ENCODE measurements around the gene HSD17B2. TPM values are rescaled to one million over a fixed set of nuclear protein-coding genes. Genes with fewer than 3 reads are reported as not detected.

HSD17B2 gene
- total RNA-seq, 1 experiment from 2014 or later: 0.55 TPM

DNA sequence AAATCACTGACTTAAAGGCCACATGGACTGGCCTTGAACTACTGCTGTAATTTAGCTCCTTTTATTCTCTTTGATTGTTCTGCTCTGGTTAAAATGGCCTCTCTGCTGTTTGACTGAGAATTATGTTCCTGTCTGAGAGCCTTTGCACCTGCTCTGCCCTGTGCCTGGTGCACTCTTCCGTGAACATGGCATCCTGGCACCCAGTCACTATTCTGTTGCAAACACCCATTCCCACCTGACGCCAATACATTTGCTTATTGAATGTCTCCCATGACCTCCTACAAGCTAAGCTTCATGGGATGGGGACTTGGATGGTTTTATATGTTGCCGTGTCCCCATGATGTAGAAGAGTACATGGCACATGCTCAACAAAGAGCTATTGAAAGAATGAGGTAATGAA lies 20.1 kb downstream of the HSD17B2 start:
- Mint-ChIP-seq H3K4me1 (no peaks in the 10 kb centered on the region), H3K4me3 (no peak overlapping the region), H3K27ac (no peak overlapping the region), H3K36me3 (no peaks in the 10 kb centered on the region), H3K9me3 (no peaks in the 10 kb centered on the region), H3K27me3 (ENCODE audit: low read depth) (no peaks in the 10 kb centered on the region; the same call in 1 of the 2 replicates)
- no peak for DNase-seq (ENCODE audit: low spot score)
- ATAC-seq: no peak
- ChIA-PET POLR2A (no interaction called here), CTCF (no interaction called here)
- TF ChIP-seq, protein P1, sequence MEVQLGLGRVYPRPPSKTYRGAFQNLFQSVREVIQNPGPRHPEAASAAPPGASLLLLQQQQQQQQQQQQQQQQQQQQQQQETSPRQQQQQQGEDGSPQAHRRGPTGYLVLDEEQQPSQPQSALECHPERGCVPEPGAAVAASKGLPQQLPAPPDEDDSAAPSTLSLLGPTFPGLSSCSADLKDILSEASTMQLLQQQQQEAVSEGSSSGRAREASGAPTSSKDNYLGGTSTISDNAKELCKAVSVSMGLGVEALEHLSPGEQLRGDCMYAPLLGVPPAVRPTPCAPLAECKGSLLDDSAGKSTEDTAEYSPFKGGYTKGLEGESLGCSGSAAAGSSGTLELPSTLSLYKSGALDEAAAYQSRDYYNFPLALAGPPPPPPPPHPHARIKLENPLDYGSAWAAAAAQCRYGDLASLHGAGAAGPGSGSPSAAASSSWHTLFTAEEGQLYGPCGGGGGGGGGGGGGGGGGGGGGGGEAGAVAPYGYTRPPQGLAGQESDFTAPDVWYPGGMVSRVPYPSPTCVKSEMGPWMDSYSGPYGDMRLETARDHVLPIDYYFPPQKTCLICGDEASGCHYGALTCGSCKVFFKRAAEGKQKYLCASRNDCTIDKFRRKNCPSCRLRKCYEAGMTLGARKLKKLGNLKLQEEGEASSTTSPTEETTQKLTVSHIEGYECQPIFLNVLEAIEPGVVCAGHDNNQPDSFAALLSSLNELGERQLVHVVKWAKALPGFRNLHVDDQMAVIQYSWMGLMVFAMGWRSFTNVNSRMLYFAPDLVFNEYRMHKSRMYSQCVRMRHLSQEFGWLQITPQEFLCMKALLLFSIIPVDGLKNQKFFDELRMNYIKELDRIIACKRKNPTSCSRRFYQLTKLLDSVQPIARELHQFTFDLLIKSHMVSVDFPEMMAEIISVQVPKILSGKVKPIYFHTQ (CRISPR knock-in tag; IDR thresholded peaks at IDR 0.05): no peak
- TF ChIP-seq NFE2L1 (CRISPR knock-in tag; IDR thresholded peaks at IDR 0.05) (no peak), ZNF263 (CRISPR knock-in tag; IDR thresholded peaks at IDR 0.05; ENCODE audit: low read depth) (no peak), MYBL2 (CRISPR knock-in tag; IDR thresholded peaks at IDR 0.05) (no peak), TCF7 (CRISPR knock-in tag; IDR thresholded peaks at IDR 0.05; ENCODE audit: low read depth) (no peak), OVOL2 (CRISPR knock-in tag; IDR thresholded peaks at IDR 0.05; ENCODE audit: borderline replicate concordance) (no peak), ZBTB21 (CRISPR knock-in tag; IDR thresholded peaks at IDR 0.05; ENCODE audit: borderline replicate concordance) (no peak), CREB1 (CRISPR knock-in tag; IDR thresholded peaks at IDR 0.05) (no peak), ZNF138 (CRISPR knock-in tag; conservative IDR thresholded peaks at IDR 0.05) (no peak), GABPB1 (CRISPR knock-in tag; IDR thresholded peaks at IDR 0.05) (no peak), NFYB (CRISPR knock-in tag; conservative IDR thresholded peaks at IDR 0.05; ENCODE audit: low read depth) (no peak), SOX15 (CRISPR knock-in tag; IDR thresholded peaks at IDR 0.05) (no peak), SMAD3 (CRISPR knock-in tag; IDR thresholded peaks at IDR 0.05; ENCODE audit: borderline replicate concordance) (no peak)
- TF ChIP-seq, protein P2, sequence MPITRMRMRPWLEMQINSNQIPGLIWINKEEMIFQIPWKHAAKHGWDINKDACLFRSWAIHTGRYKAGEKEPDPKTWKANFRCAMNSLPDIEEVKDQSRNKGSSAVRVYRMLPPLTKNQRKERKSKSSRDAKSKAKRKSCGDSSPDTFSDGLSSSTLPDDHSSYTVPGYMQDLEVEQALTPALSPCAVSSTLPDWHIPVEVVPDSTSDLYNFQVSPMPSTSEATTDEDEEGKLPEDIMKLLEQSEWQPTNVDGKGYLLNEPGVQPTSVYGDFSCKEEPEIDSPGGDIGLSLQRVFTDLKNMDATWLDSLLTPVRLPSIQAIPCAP (CRISPR knock-in tag; IDR thresholded peaks at IDR 0.05): no peak
- TF ChIP-seq, protein P3, sequence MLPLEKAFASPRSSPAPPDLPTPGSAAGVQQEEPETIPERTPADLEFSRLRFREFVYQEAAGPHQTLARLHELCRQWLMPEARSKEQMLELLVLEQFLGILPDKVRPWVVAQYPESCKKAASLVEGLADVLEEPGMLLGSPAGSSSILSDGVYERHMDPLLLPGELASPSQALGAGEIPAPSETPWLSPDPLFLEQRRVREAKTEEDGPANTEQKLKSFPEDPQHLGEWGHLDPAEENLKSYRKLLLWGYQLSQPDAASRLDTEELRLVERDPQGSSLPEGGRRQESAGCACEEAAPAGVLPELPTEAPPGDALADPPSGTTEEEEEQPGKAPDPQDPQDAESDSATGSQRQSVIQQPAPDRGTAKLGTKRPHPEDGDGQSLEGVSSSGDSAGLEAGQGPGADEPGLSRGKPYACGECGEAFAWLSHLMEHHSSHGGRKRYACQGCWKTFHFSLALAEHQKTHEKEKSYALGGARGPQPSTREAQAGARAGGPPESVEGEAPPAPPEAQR (CRISPR knock-in tag; IDR thresholded peaks at IDR 0.05): no peak
- TF ChIP-seq, protein P4, sequence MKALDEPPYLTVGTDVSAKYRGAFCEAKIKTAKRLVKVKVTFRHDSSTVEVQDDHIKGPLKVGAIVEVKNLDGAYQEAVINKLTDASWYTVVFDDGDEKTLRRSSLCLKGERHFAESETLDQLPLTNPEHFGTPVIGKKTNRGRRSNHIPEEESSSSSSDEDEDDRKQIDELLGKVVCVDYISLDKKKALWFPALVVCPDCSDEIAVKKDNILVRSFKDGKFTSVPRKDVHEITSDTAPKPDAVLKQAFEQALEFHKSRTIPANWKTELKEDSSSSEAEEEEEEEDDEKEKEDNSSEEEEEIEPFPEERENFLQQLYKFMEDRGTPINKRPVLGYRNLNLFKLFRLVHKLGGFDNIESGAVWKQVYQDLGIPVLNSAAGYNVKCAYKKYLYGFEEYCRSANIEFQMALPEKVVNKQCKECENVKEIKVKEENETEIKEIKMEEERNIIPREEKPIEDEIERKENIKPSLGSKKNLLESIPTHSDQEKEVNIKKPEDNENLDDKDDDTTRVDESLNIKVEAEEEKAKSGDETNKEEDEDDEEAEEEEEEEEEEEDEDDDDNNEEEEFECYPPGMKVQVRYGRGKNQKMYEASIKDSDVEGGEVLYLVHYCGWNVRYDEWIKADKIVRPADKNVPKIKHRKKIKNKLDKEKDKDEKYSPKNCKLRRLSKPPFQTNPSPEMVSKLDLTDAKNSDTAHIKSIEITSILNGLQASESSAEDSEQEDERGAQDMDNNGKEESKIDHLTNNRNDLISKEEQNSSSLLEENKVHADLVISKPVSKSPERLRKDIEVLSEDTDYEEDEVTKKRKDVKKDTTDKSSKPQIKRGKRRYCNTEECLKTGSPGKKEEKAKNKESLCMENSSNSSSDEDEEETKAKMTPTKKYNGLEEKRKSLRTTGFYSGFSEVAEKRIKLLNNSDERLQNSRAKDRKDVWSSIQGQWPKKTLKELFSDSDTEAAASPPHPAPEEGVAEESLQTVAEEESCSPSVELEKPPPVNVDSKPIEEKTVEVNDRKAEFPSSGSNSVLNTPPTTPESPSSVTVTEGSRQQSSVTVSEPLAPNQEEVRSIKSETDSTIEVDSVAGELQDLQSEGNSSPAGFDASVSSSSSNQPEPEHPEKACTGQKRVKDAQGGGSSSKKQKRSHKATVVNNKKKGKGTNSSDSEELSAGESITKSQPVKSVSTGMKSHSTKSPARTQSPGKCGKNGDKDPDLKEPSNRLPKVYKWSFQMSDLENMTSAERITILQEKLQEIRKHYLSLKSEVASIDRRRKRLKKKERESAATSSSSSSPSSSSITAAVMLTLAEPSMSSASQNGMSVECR (CRISPR knock-in tag; IDR thresholded peaks at IDR 0.05; ENCODE audit: borderline replicate concordance): no peak

DNA sequence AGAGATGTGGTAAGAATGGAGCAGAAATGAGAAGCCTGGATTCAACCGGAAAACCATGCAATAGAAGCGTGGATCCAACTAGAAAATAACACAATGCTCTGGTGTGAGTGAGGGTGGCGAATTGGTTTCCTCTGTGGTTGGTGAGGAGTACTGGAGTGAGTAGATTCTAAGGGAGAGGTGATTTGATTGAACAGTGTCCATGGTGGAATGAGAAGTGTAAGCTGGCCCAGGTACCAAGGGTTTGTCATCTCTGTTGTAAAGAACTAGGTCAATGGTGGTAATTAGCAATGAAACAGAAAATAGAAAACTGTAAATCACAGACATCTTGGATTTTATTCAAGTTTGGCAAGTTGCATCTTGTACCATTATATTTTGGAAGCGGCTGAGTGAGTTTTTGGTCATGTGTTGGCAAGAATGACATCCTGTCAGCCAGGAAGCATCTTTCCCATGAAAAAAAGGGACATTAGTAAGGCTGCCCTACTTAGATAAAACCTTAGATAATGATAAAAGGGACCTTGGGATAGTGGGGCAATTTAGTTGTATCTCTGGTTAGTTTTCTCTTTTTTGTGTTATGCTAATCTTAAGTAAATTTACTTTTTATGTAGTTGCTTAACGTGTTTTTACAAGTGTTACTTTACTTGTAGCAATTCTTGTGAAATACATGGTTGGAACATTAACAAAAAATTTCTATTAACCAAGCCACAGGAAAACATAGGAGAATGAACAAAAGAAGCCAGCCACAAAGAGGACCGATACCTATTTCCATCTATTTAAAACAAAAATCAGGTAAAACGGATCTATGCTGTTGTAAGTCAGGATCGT lies 20.9 kb downstream of the HSD17B2 start:
- Mint-ChIP-seq H3K4me3 (no peak overlapping the region), H3K27me3 (ENCODE audit: low read depth) (no peaks in the 10 kb centered on the region; the same call in 1 of the 2 replicates)
- POLR2A ChIA-PET: no interaction called here

More for the DNA sequence above, 20.9 kb downstream of the HSD17B2 start:
- no peak for DNase-seq (ENCODE audit: low spot score)
- no peak overlapping the region for H3K27ac Mint-ChIP-seq
- ATAC-seq: no peak
- TF ChIP-seq RORB (CRISPR knock-in tag; IDR thresholded peaks at IDR 0.05): no peak
- peak; percentile 23 for TF ChIP-seq GABPB1 (CRISPR knock-in tag; IDR thresholded peaks at IDR 0.05)
- TF ChIP-seq CBFB (CRISPR knock-in tag; IDR thresholded peaks at IDR 0.05; ENCODE audit: low read depth): no peak
- no peak for TF ChIP-seq IRF2 (CRISPR knock-in tag; IDR thresholded peaks at IDR 0.05; ENCODE audit: borderline replicate concordance, low read depth)
- TF ChIP-seq, protein P5, sequence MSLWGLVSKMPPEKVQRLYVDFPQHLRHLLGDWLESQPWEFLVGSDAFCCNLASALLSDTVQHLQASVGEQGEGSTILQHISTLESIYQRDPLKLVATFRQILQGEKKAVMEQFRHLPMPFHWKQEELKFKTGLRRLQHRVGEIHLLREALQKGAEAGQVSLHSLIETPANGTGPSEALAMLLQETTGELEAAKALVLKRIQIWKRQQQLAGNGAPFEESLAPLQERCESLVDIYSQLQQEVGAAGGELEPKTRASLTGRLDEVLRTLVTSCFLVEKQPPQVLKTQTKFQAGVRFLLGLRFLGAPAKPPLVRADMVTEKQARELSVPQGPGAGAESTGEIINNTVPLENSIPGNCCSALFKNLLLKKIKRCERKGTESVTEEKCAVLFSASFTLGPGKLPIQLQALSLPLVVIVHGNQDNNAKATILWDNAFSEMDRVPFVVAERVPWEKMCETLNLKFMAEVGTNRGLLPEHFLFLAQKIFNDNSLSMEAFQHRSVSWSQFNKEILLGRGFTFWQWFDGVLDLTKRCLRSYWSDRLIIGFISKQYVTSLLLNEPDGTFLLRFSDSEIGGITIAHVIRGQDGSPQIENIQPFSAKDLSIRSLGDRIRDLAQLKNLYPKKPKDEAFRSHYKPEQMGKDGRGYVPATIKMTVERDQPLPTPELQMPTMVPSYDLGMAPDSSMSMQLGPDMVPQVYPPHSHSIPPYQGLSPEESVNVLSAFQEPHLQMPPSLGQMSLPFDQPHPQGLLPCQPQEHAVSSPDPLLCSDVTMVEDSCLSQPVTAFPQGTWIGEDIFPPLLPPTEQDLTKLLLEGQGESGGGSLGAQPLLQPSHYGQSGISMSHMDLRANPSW (CRISPR knock-in tag; conservative IDR thresholded peaks at IDR 0.05; ENCODE audit: low read depth): no peak
- no peaks in the 10 kb centered on the region for H3K36me3 Mint-ChIP-seq
- CTCF ChIA-PET: no interaction called here
- H3K9me3 Mint-ChIP-seq: no peaks in the 10 kb centered on the region
- H3K4me1 Mint-ChIP-seq: no peaks in the 10 kb centered on the region

Data from WTC11 (cell line).